ENCODE data around the gene TBX1.

The TBX1 gene

GRCh38 chr22:19760058-19760950 lies at the start of gene TBX1:
Gene TBX1, plus strand, starts transcription at chr22:19760778. Its CDS starts 66 bp downstream, at chr22:19760844.
- DNase-seq: no peak

GRCh38 chr22:19713245-19713644 lies 47.3 kb upstream of the TBX1 start:
- no peak for DNase-seq

DNA sequence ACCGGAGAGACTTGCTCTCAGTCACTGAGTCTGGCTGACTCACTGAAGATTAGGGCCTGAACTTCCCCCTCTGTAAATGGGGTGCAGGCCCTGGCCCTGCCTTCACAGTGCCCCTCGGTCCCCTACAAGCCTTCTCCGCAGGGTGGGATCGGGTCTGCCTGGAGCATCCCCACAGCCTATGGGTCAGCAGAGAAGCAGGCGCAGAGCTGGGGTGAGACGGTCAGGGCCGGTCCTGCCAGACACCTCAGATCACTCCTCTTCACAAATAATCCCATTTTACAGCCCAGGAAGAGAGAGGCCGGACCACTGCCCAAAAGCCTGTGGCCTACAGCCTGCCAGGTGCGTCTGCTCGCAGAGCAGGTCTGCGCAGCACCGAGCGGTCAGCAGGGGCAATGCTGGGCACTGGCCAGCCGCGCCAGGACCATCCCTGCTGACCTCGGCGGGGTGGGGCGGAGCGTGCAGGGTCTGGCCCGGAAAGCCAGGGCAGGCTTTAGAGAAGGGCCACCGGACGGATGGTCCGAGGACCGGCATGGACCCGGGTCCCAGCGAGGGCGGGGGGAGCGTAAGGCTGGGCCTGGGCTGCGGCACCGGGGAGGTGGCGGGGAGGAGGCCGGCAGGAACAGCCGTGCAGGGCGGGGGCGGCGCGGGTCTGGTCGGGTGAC lies 46.8 kb upstream of the TBX1 start:
- no peak for DNase-seq

DNA sequence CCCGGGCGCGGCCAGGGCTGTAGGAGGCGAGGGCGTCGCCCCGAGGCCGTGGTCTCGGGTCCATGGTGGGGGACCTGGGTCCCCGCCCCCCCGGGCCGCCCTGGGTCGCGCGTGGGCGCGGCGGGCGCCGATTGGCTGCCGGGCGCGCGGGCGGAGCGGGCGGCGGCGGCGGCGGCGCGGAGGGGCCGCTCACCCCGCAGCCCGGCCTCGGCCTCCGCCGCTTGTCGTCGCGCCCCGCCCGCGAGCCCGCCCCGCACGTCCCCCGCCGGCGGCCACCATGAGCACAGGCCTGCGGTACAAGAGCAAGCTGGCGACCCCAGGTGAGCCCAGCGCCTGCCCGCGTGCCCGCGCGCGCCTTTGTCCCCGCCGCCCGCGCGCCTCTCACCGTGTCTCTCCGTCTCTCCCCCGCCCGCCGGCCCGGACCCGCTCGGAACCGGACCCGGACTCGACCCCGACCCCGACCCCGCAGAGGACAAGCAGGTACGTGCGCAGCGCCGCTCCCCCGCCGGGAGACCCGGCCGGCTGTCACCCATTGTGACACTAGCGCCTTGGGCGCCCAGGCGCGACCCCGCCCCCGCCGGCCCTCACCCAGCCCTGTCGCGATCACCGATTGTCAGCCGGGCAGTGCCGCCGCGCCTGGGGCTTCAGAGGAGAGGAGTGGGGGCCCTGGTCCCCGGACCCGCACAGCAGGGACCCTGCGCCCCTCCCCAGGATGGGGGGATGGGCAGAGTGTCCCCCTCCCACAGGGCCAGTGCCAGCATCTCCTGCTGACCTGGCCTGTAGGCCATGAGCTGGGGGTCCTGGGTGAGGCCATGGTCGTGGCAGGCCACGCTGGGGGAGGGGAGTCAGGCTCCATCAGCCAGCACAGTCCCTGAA lies 46.0 kb upstream of the TBX1 start, which contains the start of gene SEPTIN5:
Gene SEPTIN5, plus strand, starts transcription at position 192 of the 876 bp plus-strand sequence. Its CDS starts 86 bp downstream, at position 278.
- DNase-seq: no peak

DNA sequence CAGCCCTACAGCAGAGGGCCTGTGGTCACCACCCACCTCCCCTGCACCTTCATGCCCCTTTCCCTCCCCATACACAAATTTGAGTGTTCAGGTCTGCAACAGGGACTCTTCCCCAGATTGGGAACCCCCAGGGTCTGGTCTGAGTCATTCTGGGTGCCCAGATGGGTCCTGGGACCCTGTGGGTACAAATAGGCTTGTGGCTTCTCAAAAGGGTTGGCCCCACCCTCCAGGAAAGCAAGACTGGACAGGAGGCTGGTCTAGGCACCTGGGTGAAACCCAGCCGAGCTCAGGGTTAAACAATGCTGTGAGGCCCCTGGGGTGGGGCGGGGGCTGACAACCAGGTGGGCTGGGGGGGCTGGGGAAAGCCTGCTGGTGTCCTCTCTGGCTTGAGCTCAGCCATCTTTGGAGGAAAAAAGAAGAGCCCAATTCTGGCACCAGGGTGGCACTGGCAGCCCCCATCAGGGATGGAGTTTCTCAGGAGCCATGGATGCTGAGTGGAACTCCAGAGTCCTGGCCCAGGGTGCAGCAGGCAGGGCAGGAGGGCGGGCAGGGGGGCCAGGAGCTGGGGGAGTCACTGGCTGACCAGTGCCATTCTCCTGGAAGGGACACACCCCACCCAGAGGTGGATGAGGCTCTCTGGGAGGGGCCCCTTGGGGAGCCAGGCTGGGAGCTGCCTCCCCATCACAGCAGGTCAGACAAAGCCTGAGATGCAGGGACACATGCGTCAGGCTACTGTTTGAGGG lies 45.2 kb upstream of the TBX1 start:
- DNase-seq: no peak

GRCh38 chr22:19716041-19716828 lies 44.3 kb upstream of the TBX1 start:
- DNase-seq: no peak

DNA sequence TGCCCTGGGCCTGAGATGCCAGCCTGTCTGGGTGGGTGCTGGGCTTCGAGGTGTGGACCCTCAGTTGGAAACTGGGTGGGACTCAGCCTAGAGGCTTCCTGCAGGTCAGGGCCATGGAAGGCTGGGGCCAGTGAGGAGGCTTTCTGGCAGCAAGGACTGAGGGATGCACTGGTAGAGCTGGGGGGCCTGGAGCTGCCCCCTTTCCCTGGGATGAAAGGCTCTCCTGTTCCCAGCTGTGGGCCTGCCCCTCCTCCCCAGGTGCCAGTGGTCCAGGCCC lies 43.8 kb upstream of the TBX1 start:
- no peak for DNase-seq

DNA sequence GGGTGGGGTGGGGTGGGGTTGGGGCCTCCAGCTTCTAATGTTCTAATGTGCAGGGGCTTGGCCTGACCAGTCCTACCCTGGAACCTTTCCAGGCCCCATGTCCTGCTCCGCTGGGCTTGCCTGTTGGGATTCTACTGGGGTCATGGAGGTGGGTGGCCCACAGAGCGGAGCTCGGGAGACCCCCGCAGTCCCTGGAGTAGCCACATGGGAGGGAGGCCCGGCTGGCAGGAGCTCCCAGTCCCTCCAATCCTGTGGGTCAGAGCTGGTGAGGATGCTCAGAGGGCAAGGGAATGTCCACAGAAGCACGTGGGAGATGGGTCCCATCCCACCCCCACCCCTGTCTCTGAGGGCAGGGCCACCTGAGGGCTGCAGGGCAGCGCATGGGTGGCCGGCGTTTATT lies 43.4 kb upstream of the TBX1 start:
- no peak for DNase-seq

GRCh38 chr22:19717691-19718455 lies 42.7 kb upstream of the TBX1 start:
- peak; percentile 78 for DNase-seq

DNA sequence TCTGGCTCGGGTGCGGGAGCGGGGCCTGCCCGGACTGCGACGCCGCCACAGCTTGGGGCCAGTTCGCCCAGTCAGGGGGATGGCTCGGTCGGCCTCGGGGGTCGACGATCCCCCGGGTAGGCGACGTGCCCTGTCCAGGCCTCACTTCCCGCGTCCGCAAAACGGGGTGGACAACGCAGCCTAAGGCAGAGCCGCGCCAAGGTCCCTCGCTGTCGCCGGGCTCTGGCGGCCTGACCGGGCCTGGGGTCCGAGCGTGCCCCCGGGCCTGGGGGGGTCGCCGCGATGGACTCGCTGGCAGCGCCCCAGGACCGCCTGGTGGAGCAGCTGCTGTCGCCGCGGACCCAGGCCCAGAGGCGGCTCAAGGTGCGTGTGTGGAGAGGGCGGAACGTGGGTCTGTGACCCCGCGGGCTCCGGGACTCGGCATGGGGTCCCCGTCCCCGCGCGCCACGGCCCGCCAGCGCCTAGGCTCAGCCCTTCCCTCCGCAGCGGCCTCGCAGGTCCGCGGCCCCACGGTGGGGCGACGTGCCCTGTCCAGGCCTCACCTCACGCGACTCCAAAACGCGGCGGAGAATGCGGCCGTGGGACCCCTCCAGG lies 42.0 kb upstream of the TBX1 start:
- no peak for DNase-seq

GRCh38 chr22:19719050-19719482 lies 41.5 kb upstream of the TBX1 start:
- peak; percentile 41 for DNase-seq

DNA sequence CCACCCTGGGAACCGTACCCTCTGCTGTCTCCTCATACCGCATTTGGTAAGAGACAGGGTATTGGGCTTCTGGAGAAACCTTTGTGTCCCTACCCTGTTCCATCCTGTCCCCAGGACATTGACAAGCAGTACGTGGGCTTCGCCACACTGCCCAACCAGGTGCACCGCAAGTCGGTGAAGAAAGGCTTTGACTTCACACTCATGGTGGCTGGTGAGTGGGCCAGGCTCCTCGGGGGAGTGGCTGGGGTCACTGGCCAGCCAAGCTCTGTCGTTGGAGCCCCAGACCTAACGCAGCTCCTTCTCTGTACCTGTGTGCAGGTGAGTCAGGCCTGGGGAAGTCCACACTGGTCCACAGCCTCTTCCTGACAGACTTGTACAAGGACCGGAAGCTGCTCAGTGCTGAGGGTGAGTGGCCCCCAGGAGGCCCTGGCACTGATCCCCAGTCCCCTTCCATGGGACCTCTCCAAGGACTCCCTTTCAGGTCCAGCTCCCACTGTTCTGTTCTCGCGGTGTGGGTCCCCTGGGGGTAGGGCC lies 41.0 kb upstream of the TBX1 start:
- DNase-seq: no peak

GRCh38 chr22:19720150-19720827 lies 40.3 kb upstream of the TBX1 start:
- no peak for DNase-seq

DNA sequence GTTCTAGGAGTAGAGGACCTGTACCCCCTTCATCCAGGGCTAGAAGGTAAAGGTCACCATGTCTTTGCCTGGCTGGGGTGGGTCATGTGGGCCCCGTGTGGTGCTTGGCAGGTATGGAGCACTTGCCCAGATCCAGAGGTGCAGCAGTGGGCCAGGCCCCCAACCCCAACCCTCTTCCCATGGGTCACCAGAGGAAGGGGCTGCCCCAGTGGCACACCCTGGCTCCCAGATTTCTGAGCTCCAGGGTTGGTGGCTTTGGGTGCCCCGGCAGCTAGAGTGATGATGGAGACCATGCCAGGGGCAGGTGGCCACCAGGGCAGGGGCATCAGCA lies 39.6 kb upstream of the TBX1 start:
- no peak for DNase-seq

GRCh38 chr22:19721330-19722177 lies 39.0 kb upstream of the TBX1 start:
- DNase-seq: no peak

DNA sequence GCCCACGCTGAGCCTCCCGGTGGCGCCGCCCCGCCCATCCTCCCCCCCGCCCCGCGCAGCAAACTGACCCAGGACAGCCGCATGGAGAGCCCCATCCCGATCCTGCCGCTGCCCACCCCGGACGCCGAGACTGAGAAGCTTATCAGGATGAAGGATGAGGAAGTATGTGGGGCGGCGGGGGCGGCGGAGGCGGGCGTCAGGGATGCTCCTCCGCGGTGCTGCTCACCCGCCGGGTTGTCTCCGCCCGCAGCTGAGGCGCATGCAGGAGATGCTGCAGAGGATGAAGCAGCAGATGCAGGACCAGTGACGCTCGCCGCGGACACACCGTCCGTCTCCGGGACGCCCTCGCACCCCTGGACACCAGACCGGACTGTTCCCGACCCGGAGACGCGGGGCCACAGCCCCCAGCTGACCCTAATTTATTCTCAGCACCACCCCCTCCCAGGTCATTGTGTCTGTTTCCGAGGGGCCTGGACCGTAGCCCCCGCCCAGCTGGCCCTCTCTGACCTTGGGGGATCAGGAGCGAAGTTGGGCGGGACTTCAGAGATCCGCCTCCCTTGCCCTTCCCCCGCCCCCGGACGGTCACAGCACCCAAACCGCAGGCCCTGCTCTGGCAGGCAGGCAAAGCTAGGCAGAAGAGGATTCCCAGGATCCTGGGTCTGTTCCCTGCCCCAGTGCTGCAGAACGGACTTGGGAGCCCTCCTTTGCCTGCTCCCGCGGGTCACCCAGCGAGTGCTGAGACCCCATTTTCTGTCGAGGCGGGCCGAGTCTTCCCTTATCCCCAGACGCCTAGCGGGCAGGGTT lies 38.2 kb upstream of the TBX1 start:
- no peak for DNase-seq

DNA sequence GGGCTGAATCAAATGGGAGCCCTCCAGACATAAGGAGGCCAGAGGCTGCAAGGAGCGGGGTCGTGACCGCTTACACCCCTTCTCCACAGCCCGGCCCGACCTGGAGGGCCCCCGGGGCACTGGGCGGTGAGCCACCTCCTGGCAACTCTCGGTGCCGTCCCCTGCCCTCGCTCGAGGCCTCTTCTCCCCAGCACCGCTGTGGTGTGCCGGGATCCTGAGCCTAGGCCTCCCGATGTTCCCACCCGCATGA lies 37.7 kb upstream of the TBX1 start:
- no peak for DNase-seq
